Measurements from ENCODE around the gene CHPF. TPM values are rescaled to one million over a fixed set of nuclear protein-coding genes. Genes with fewer than 3 reads are reported as not detected.

Gene CHPF
- total and polyA plus RNA-seq, 7 donors, result 8.4 to 14.2 (median 12.6) TPM

- H3K27me3 ChIP-seq (ENCODE audit: insufficient read depth in 3 of 3, low read length in 2 of 3), result no peaks in the 10 kb centered on the region
- no peak for TF ChIP-seq CTCF (IDR thresholded peaks at IDR 0.05)
- no peak overlapping the region for H3K27ac ChIP-seq
- H3K4me1 ChIP-seq, result peaks cover 23% of the 10 kb centered on the region
- ATAC-seq, result no peak
- intact Hi-C loops (cut with DNase I), result loop anchor here (2.0 to 10.0 kb wide), 4 partner anchors 103 to 375 kb away; partner anchors contain the start of genes CNPPD1 (in 1 of the 2), NHEJ1 (in 1 of the 2), RETREG2 (in 1 of the 2) and SLC23A3 (in 1 of the 2)
- no peak for DNase-seq
- H3K4me3 ChIP-seq, result no peak overlapping the region
- 86 to 88% (median 87%) methylated on average over 45 to 46 of the region's 46 CpGs for WGBS, 3 donors
- H3K36me3 ChIP-seq (ENCODE audit: insufficient read depth in 1 of 2, low read depth in 1 of 2), result peaks cover 0 to 29% of the 10 kb centered on the region in 2 donors
- H3K9me3 ChIP-seq, result no peaks in the 10 kb centered on the region
Measured at GRCh38 chr2:219539926-219540678, 3.5 kb downstream of the CHPF start.

DNA sequence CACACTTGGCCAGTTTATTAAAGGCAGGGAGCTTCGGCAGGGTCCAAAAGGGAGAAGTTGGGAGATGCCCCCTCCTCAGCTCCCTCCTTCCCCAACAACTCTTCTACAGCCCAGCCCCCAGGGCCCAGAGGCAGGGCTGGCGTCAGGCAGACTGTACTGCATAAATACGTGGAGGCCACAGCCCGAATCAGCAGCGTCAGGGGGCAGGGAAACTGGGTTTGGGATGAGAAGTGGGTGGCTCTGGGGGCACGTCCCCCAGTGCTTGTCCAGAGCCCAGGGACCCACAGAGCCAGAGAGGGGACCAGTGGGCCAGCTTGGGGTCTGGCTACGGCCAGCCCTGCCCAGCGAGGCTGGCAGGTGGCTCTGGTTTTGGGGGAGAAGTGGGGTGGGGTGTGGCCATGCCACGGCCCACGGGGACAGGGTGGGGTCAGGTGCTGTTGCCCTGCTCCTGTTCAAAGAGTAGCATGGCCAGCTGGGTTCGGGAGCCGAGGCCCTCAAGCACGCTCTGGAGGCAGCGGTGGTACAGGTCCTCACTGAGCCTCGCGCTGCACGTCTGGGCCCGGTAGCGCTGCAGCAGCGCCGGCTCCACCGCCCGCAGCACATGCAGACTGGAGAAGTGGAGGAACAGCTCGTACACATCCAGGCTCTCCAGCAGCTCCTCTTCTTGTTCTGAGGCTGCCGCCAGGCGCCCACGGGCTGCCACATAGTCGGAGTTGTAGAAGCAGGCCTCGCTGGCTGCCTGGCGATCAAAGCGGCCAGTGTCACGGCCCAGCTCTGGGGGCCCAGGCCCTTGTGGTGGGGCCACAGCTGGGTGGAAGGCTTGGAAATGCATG lies 4.4 kb downstream of the CHPF start:
- Histone ChIP-seq H3K27ac (no peak overlapping the region), H3K9me3 (no peaks in the 10 kb centered on the region), H3K36me3 (ENCODE audit: insufficient read depth in 1 of 2, low read depth in 1 of 2) (peaks cover 0 to 29% of the 10 kb centered on the region in 2 donors), H3K27me3 (ENCODE audit: insufficient read depth in 3 of 3, low read length in 2 of 3) (no peaks in the 10 kb centered on the region), H3K4me3 (no peak overlapping the region), H3K4me1 (peaks cover 16% of the 10 kb centered on the region)
- TF ChIP-seq CTCF (IDR thresholded peaks at IDR 0.05), result no peak
- intact Hi-C loops (cut with DNase I), result loop anchor here in 1 of 2 donors (10.0 kb wide), 1 partner anchor 374 kb away; the partner anchor contains the start of gene NHEJ1
- no peak for ATAC-seq
- no peak for DNase-seq
- 89 to 91% (median 91%) methylated on average over 32 of the region's 32 CpGs for WGBS, 3 donors

DNA sequence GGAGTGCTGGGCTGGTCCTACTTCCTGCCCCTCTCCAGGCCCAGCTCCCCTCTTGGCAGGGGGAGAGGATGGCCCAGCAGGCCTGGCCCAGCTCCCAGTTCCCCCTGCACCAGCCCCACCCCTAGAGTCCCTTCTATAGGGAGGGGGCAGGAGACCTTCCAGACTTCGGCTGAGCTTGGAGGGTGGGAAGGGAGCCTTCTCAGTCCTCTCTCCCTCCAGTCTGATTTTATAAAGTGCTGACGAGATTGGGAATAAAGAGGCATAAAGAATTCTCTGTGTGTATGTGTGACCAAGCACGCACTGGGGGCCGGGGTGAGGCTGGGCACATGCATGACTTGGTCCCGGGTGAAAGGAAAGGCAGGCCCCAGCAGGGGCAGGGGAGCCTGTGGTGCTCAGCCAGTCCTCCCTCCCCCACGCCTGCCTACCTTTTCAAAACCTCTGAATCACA lies 5.1 kb downstream of the CHPF start:
- Histone ChIP-seq H3K27me3 (ENCODE audit: insufficient read depth in 3 of 3, low read length in 2 of 3) (no peaks in the 10 kb centered on the region), H3K4me3 (no peak overlapping the region), H3K4me1 (peaks cover 14% of the 10 kb centered on the region), H3K36me3 (ENCODE audit: insufficient read depth in 1 of 2, low read depth in 1 of 2) (peaks cover 0 to 29% of the 10 kb centered on the region in 2 donors), H3K27ac (no peak overlapping the region), H3K9me3 (no peaks in the 10 kb centered on the region)
- DNase-seq (no peak), ATAC-seq (no peak)
- TF ChIP-seq CTCF (IDR thresholded peaks at IDR 0.05), result no peak
- intact Hi-C loops (cut with DNase I), result loop anchor here in 1 of 2 donors (10.0 kb wide), 1 partner anchor 374 kb away; the partner anchor contains the start of gene NHEJ1
- 73 to 82% (median 74%) methylated on average over 6 of the region's 6 CpGs for WGBS, 3 donors

GRCh38 chr2:219537657-219538488 lies 5.7 kb downstream of the CHPF start:
- Histone ChIP-seq H3K27me3 (ENCODE audit: insufficient read depth in 3 of 3, low read length in 2 of 3) (no peaks in the 10 kb centered on the region), H3K4me1 (peaks cover 12% of the 10 kb centered on the region), H3K27ac (no peak overlapping the region), H3K4me3 (no peak overlapping the region), H3K36me3 (ENCODE audit: insufficient read depth in 1 of 2, low read depth in 1 of 2) (peaks cover 0 to 29% of the 10 kb centered on the region in 2 donors), H3K9me3 (no peaks in the 10 kb centered on the region)
- TF ChIP-seq CTCF (IDR thresholded peaks at IDR 0.05), result no peak
- intact Hi-C loops (cut with DNase I), result loop anchor here in 1 of 2 donors (10.0 kb wide), 1 partner anchor 373 kb away; the partner anchor contains the start of gene NHEJ1
- no peak for DNase-seq
- 57 to 64% (median 63%) methylated on average over 12 to 14 of the region's 15 CpGs for WGBS, 3 donors
- ATAC-seq, result no peak
